Ovary (tissue), 3 donors: ENCODE data around the gene UST.

ENCODE experiments used
- EP300 ChIP-seq: sonication (generic); formaldehyde crosslinking; IDR thresholded peaks from one replicate; pipeline ENCODE4 v1.6.1; 2017; ENCODE audit warnings: antibody characterized with exemption
- POLR2A ChIP-seq: fragments of 450-650 bp; IDR thresholded peaks from one replicate; pipeline ENCODE4 v1.6.1; 2017; ENCODE audit warnings: antibody characterized with exemption, mild to moderate bottlenecking, moderate library complexity
- TF ChIP-seq, protein P1 (sequence below), 3 donors: fragments of 450-650 bp in 2 of 3; fragments of 200-600 bp in 1 of 3; IDR thresholded peaks; one replicate each; pipeline versions ENCODE4 v1.5.1 to v1.8.0; 2016 to 2022; ENCODE audit warnings: antibody characterized with exemption in 3 of 3, mild to moderate bottlenecking in 1 of 3
- donor health status: DM: no; HTN: no; CAD: no.

DNA sequence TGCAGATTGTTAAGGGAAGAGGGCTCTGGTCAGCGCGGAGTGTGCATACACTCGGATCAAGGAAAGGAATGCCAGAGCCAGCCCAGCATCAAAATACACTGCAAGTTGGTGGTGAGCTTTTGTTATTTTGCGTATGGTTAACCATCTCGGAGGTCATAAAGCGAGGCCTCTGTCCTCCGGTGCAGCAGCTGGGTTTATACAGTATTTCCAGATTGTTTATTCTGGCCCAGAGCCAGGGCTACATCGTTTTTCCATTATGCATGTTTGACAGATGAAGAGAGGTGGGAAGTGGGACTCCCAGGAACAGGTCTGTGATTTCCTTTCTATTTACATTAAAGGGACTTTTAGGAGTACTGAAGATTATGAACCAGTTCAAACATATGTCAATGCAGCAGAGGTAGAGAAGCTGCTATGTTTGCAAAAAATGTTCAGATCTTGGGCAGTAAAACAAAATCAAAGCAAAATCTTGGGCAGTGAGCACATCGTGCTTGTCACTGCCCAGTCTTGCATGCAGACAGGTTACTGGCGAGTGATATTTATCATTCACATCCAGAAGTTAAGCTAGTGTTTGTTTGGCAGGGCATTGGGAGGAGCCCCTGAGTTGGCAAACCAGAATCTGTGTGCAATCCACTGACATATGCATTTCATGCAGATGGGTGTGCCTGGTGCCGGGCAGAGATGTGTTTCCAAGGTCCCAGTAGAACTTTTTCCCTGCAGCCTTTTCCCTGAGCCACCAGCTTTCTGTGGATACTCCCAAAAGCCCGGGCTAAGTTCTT lies 314.3 kb downstream of the UST start:
- no peak for TF ChIP-seq POLR2A
- TF ChIP-seq, protein P1, sequence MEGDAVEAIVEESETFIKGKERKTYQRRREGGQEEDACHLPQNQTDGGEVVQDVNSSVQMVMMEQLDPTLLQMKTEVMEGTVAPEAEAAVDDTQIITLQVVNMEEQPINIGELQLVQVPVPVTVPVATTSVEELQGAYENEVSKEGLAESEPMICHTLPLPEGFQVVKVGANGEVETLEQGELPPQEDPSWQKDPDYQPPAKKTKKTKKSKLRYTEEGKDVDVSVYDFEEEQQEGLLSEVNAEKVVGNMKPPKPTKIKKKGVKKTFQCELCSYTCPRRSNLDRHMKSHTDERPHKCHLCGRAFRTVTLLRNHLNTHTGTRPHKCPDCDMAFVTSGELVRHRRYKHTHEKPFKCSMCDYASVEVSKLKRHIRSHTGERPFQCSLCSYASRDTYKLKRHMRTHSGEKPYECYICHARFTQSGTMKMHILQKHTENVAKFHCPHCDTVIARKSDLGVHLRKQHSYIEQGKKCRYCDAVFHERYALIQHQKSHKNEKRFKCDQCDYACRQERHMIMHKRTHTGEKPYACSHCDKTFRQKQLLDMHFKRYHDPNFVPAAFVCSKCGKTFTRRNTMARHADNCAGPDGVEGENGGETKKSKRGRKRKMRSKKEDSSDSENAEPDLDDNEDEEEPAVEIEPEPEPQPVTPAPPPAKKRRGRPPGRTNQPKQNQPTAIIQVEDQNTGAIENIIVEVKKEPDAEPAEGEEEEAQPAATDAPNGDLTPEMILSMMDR (IDR thresholded peaks at IDR 0.05): no peak
- TF ChIP-seq EP300: no peak
